Suppressor macrophage (primary cell): Measurements from ENCODE around the gene SCN7A.
A peak's percentile ranks its signal among the peaks of the same experiment; 100 is the strongest.
"Not testable (repeated sequence)": the region's sequence is repeated elsewhere in the genome, so short reads cannot be mapped to it uniquely, and the experiment has no call there.

ENCODE experiments used
- DNase-seq, 4 experiments: peaks; one replicate each; pipeline ENCODE4 v3.0.0-alpha.2; 2020 to 2022

The SCN7A gene

GRCh38 chr2:166393008-166393407 lies 101.0 kb downstream of the SCN7A start:
- DNase-seq: no peak

GRCh38 chr2:166388481-166389070 lies 105.5 kb downstream of the SCN7A start:
- peak in 3 of 4 experiments; percentile 3 to 24 (median 15) for DNase-seq

- DNase-seq: no peak
These were observed 108.7 kb downstream of the SCN7A start for GRCh38 chr2:166385313-166385712.

- DNase-seq: peak; percentile 4 to 64 (median 37)
These were observed 109.3 kb downstream of the SCN7A start for GRCh38 chr2:166384774-166385173.

GRCh38 chr2:166382448-166382847 lies 111.6 kb downstream of the SCN7A start:
- no peak for DNase-seq

GRCh38 chr2:166380615-166381014 lies 113.4 kb downstream of the SCN7A start:
- no peak for DNase-seq

- DNase-seq: no peak
These were observed 117.2 kb downstream of the SCN7A start for GRCh38 chr2:166376873-166377272.

GRCh38 chr2:166376488-166376828 lies 117.6 kb downstream of the SCN7A start:
- DNase-seq: no peak

GRCh38 chr2:166375736-166376487 lies 118.1 kb downstream of the SCN7A start, which contains the start of gene SCN9A:
Gene SCN9A (minus strand): TSS chr2:166375944. CDS start chr2:166311756, 64,188 bp downstream.
- DNase-seq: peak; percentile 28 to 72 (median 48)

GRCh38 chr2:166375195-166375735 lies 118.8 kb downstream of the SCN7A start:
- DNase-seq: peak in 3 of 4 experiments; percentile 3 to 14 (median 6)

- DNase-seq: no peak
These were observed 120.1 kb downstream of the SCN7A start for GRCh38 chr2:166373951-166374350.

- DNase-seq: no peak
These were observed 120.5 kb downstream of the SCN7A start for GRCh38 chr2:166373539-166373938.

GRCh38 chr2:166373105-166373504 lies 120.9 kb downstream of the SCN7A start:
- DNase-seq: peak in 2 of 4 experiments; percentile 13 to 19

GRCh38 chr2:166372046-166372445 lies 122.0 kb downstream of the SCN7A start:
- DNase-seq: no peak

GRCh38 chr2:166365803-166366420 lies 128.1 kb downstream of the SCN7A start:
- no peak for DNase-seq

- DNase-seq: no peak
These were observed 128.8 kb downstream of the SCN7A start for GRCh38 chr2:166365239-166365638.

GRCh38 chr2:166364476-166365161 lies 129.4 kb downstream of the SCN7A start:
- DNase-seq: no peak

- DNase-seq: peak; percentile 20 to 59 (median 42)
These were observed 132.5 kb downstream of the SCN7A start for GRCh38 chr2:166361351-166362153.

- no peak for DNase-seq
These were observed 133.1 kb downstream of the SCN7A start for GRCh38 chr2:166360906-166361305.

GRCh38 chr2:166360426-166360825 lies 133.6 kb downstream of the SCN7A start:
- DNase-seq: no peak

- not testable (repeated sequence) for DNase-seq
These were observed 136.1 kb downstream of the SCN7A start for GRCh38 chr2:166357950-166358321.
